Upper lobe of right lung (tissue), 1 donor: Measurements from ENCODE around the gene OTOG. TPM values are rescaled to one million over a fixed set of nuclear protein-coding genes. Genes with fewer than 3 reads are reported as not detected.

Experiments
- ATAC-seq: fragments of 200-7000 bp; cut with Tn5 transposase; one replicate; pipeline ENCODE4 v1.9.1; 2020; ENCODE audit warnings: mild to moderate bottlenecking, moderate library complexity
- DNase-seq: peaks from one replicate; pipeline ENCODE4 v3.0.0-alpha.2; 2020
- H3K27ac ChIP-seq: fragments of 200-600 bp; one replicate; pipeline ENCODE4 v1.8.0; 2022
- H3K27me3 ChIP-seq: fragments of 200-600 bp; one replicate; pipeline ENCODE4 v1.8.0; 2022; ENCODE audit warnings: mild to moderate bottlenecking
- H3K36me3 ChIP-seq: fragments of 200-600 bp; one replicate; pipeline ENCODE4 v1.8.0; 2022
- H3K4me1 ChIP-seq: fragments of 200-600 bp; one replicate; pipeline ENCODE4 v1.8.0; 2022
- H3K4me3 ChIP-seq: fragments of 200-600 bp; one replicate; pipeline ENCODE4 v1.8.0; 2022; ENCODE audit warnings: mild to moderate bottlenecking
- H3K9me3 ChIP-seq: fragments of 200-600 bp; one replicate; pipeline ENCODE4 v1.8.0; 2022
- CTCF ChIP-seq: fragments of 200-600 bp; IDR thresholded peaks from one replicate; pipeline ENCODE4 v1.8.0; 2022; ENCODE audit warnings: antibody characterized with exemption
- intact Hi-C: fragments of 100-400 bp; cut with DNase I; formaldehyde crosslinking; loops from one replicate; pipeline ENCODE4 v1.11.0; 2022
- total RNA-seq: library from RNA; stranded (reverse); fragmentation: NEBNext Ultra II Directional; extraction: Animal tissue kit (Norgen Biotek cat#: 25700); gene quantifications from one replicate; pipeline ENCODE4 v1.2.1, GENCODE V29; 2021
- donor health status: DM: no; HTN: yes; CAD: no; lungs with severe emphysema.

The OTOG gene
- total RNA-seq, 1 donor from 2014 or later = not detected

DNA sequence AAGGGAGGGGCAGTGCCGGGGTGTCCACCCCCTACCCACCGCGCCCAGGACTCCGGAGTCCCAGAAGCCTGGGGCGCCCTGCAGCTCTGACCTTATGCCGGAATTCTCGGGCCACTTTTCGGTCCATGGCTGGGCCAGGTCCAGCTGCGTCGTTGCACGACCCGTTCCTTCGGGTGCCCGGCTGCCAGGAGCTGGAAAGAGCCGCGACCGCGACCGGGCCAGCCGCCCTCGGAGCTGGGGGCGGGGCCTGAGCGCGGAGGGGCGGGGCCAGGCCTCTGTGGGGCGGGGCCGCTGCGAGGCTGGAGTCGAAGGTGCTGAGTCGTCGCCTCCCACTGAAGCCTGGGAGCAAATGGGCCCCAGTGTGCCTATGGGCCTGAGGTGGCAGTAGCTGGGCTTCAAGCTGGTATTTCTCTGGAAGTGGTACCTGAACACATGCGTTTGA is 2.9 kb upstream of the OTOG start, which contains the start of gene USH1C:
USH1C (minus strand) TSS at position 236 of the 442 bp plus-strand sequence; CDS start at position 127, 109 bp downstream.
- Histone ChIP-seq H3K36me3 (no peaks in the 10 kb centered on the region), H3K4me1 (no peaks in the 10 kb centered on the region), H3K27me3 (peaks cover 40% of the 10 kb centered on the region), H3K27ac (no peak within 1 kb of the TSS), H3K4me3 (no peak within 1 kb of the TSS), H3K9me3 (no peaks in the 10 kb centered on the region)
- TF ChIP-seq CTCF = no peak
- intact Hi-C loops = no loop called here
- ATAC-seq (peak; percentile 77), DNase-seq (no peak)

- no peaks in the 10 kb centered on the region for H3K9me3 ChIP-seq
- H3K4me3 ChIP-seq = no peak overlapping the region
- intact Hi-C loops = no loop called here
- DNase-seq = no peak
- H3K27me3 ChIP-seq = peaks cover 40% of the 10 kb centered on the region
- no peak for TF ChIP-seq CTCF
- no peaks in the 10 kb centered on the region for H3K4me1 ChIP-seq
- no peaks in the 10 kb centered on the region for H3K36me3 ChIP-seq
- H3K27ac ChIP-seq = no peak overlapping the region
- no peak for ATAC-seq
Observed at GRCh38 chr11:17546240-17546639, 819 bp upstream of the OTOG start.

- Histone ChIP-seq H3K36me3 (no peaks in the 10 kb centered on the region), H3K27me3 (peaks cover 40% of the 10 kb centered on the region), H3K27ac (no peak overlapping the region), H3K4me1 (no peaks in the 10 kb centered on the region), H3K9me3 (no peaks in the 10 kb centered on the region), H3K4me3 (no peak overlapping the region)
- intact Hi-C loops = no loop called here
- no peak for TF ChIP-seq CTCF
- no peak for DNase-seq
- ATAC-seq = no peak
Observed at GRCh38 chr11:17547932-17548331, 873 bp downstream of the OTOG start.

- H3K9me3 ChIP-seq = no peaks in the 10 kb centered on the region
- no peak overlapping the region for H3K27ac ChIP-seq
- no peaks in the 10 kb centered on the region for H3K36me3 ChIP-seq
- no peak overlapping the region for H3K4me3 ChIP-seq
- no peak for TF ChIP-seq CTCF
- no peak for DNase-seq
- no peak for ATAC-seq
- H3K4me1 ChIP-seq = no peaks in the 10 kb centered on the region
- intact Hi-C loops = no loop called here
- peaks cover 40% of the 10 kb centered on the region for H3K27me3 ChIP-seq
Observed at GRCh38 chr11:17548444-17548843, 1.4 kb downstream of the OTOG start.

DNA sequence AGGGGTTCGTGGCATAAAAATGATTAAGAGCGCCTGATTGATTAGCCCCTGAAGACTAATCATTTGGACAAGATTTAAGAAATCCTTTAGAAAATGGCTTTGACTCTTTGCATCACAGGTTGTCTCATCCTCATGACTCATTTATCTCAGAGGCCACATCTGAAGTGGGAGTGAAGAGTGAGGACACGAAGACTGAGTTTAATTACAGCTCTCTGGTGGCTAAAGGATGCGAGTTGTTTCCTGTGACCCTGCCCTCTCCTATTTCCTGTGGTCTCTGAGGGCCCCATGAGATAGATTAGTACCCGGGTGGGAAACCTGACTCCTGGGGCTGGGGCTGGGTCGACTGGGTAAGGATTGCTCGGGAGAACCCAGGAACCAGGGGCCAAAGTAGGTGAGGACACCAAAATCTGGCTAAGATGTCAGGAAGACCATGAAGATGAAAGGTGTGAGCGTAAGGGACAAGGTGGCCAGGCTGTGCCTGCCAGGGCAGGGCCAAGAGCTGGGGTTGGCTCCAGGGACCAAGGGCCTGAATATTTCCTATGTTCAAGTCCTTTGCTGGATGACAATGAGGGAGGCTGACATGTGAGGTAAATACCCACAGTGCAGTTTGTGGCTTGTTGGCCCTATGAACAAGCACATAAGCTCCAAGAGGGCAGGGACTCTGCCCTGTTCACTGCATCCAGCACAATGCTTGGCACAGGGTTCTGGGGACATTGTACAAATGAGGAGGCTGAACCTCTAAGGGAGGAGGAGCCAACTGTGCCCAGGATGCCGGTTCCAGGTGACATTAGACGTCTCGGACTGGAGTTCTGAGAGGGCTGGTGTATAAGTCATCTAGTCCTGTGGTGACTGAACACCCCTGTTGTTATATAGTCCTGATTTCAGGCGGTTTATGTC is 3.6 kb downstream of the OTOG start:
- DNase-seq (no peak), ATAC-seq (no peak)
- H3K27ac ChIP-seq = no peak overlapping the region
- TF ChIP-seq CTCF = no peak
- intact Hi-C loops = no loop called here
- peaks cover 25% of the 10 kb centered on the region for H3K27me3 ChIP-seq
- H3K4me3 ChIP-seq = no peak overlapping the region
- H3K36me3 ChIP-seq = no peaks in the 10 kb centered on the region
- no peaks in the 10 kb centered on the region for H3K9me3 ChIP-seq
- no peaks in the 10 kb centered on the region for H3K4me1 ChIP-seq
